T-cell (primary cell): ENCODE results near the gene GRWD1. TPM values are rescaled to one million over a fixed set of nuclear protein-coding genes. Genes with fewer than 3 reads are reported as not detected.

Source experiments
- ATAC-seq, 4 experiments: fragments of 200-7000 bp in 3 of 4; fragments of 150-1000 bp in 1 of 4; cut with Tn5 transposase; replicated peaks in 1 of 4; 1 replicate in 3 of 4; 2 replicates in 1 of 4; pipeline ENCODE4 v1.10.0; 2021; ENCODE audit warnings: moderate library complexity in 3 of 4, mild to moderate bottlenecking in 2 of 4, moderate number of reproducible peaks in 1 of 4
- CTCF ChIA-PET, 2 donors: fragments of 300-600 bp; sonication (Branson Sonifier 250); formaldehyde crosslinking; loops; one replicate each; lab custom pipeline; 2022; ENCODE audit warnings: antibody characterized with exemption in 2 of 2; lab: Charles Lee
- POLR2A ChIA-PET, 2 donors: fragments of 300-600 bp; sonication (Branson Sonifier 250); formaldehyde crosslinking; loops; one replicate each; lab custom pipeline; 2022; ENCODE audit warnings: antibody characterized with exemption in 2 of 2; lab: Charles Lee
- DNase-seq, 35 experiments: peaks; one replicate each; pipeline versions ENCODE4 v3.0.0 to v3.0.0-alpha.2; 2013 to 2023
- H3K27ac ChIP-seq: one replicate; pipeline ENCODE4 v1.5.1; 2013; ENCODE audit warnings: low read length
- H3K27me3 ChIP-seq, 2 experiments: replicated peaks in 1 of 2; 1 replicate in 1 of 2; 2 replicates in 1 of 2; pipeline versions ENCODE4 v1.6.1 to v1.7.0; 2013; ENCODE audit warnings: low read length in 1 of 2, mixed read lengths in 1 of 2; ENCODE audit not compliant: control insufficient read depth in 2 of 2, insufficient read depth in 2 of 2; ENCODE audit errors: extremely low read depth in 1 of 2
- H3K36me3 ChIP-seq, 2 donors: 1 replicate in 1 of 2; 2 replicates in 1 of 2; pipeline versions ENCODE4 v1.6.1 to v1.7.0; 2013; ENCODE audit warnings: low read length in 1 of 2; ENCODE audit not compliant: control insufficient read depth in 2 of 2, insufficient read depth in 1 of 2; ENCODE audit errors: extremely low read depth in 1 of 2
- H3K4me1 ChIP-seq, 2 experiments: 1 replicate in 1 of 2; 2 replicates in 1 of 2; pipeline versions ENCODE4 v1.6.1 to v1.7.0; 2013; ENCODE audit warnings: low read length in 2 of 2, mixed read lengths in 1 of 2; ENCODE audit not compliant: insufficient read depth in 2 of 2, control insufficient read depth in 1 of 2; ENCODE audit errors: extremely low read depth in 1 of 2
- H3K4me3 ChIP-seq, 2 donors: 1 replicate in 1 of 2; 2 replicates in 1 of 2; pipeline versions ENCODE4 v1.5.1 to v1.7.0; 2013; ENCODE audit warnings: mild to moderate bottlenecking in 2 of 2, low read length in 1 of 2, moderate library complexity in 1 of 2; ENCODE audit not compliant: control insufficient read depth in 1 of 2; ENCODE audit errors: extremely low read depth in 1 of 2
- H3K9me3 ChIP-seq: 2 replicates; pipeline ENCODE4 v1.7.0; 2013
- H3K27ac Mint-ChIP-seq, 2 donors: one replicate each; pipeline ENCODE4 v1.8.0; 2020 to 2021; ENCODE audit warnings: mild to moderate bottlenecking in 2 of 2, mixed read lengths in 2 of 2
- H3K27me3 Mint-ChIP-seq, 2 donors: one replicate each; pipeline ENCODE4 v1.8.0; 2021 to 2022; ENCODE audit warnings: mixed read lengths in 2 of 2
- H3K36me3 Mint-ChIP-seq: one replicate; pipeline ENCODE4 v1.8.0; 2021; ENCODE audit warnings: mixed read lengths
- H3K4me1 Mint-ChIP-seq, 3 donors: one replicate each; pipeline ENCODE4 v1.8.0; 2020 to 2022; ENCODE audit warnings: mixed read lengths in 3 of 3, mild to moderate bottlenecking in 1 of 3
- H3K4me3 Mint-ChIP-seq, 3 donors: one replicate each; pipeline ENCODE4 v1.8.0; 2020 to 2022; ENCODE audit warnings: mild to moderate bottlenecking in 3 of 3, mixed read lengths in 3 of 3, moderate library complexity in 3 of 3
- H3K9me3 Mint-ChIP-seq, 3 donors: one replicate each; pipeline ENCODE4 v1.8.0; 2020 to 2022; ENCODE audit warnings: mixed read lengths in 3 of 3
- WGBS: methylation state at CpG from one replicate; pipeline ENCODE4 v1.1.5; 2013; ENCODE audit warnings: missing lambda C conversion rate; ENCODE audit not compliant: insufficient coverage; 5-methylcytosine and 5-hydroxymethylcytosine counted together
- total RNA-seq, 35 experiments: library from RNA in 6 of 35; stranded (reverse) in 6 of 35; fragments of 120-200 nt in 1 of 35; gene quantifications; one replicate each; pipeline versions ENCODE4 v1.2.1 to v1.2.4 and lab custom pipeline; 2013 to 2026

The GRWD1 gene
- total RNA-seq (10 to 100 TPM; 29.7 to 55.2 (median 42.6) TPM), total RNA-seq (lab: John Stamatoyannopoulos, UW) (28.2 to 235 (median 50.9) reads per million in 29 experiments)
- total RNA-seq (2013): 25.9 TPM

DNA sequence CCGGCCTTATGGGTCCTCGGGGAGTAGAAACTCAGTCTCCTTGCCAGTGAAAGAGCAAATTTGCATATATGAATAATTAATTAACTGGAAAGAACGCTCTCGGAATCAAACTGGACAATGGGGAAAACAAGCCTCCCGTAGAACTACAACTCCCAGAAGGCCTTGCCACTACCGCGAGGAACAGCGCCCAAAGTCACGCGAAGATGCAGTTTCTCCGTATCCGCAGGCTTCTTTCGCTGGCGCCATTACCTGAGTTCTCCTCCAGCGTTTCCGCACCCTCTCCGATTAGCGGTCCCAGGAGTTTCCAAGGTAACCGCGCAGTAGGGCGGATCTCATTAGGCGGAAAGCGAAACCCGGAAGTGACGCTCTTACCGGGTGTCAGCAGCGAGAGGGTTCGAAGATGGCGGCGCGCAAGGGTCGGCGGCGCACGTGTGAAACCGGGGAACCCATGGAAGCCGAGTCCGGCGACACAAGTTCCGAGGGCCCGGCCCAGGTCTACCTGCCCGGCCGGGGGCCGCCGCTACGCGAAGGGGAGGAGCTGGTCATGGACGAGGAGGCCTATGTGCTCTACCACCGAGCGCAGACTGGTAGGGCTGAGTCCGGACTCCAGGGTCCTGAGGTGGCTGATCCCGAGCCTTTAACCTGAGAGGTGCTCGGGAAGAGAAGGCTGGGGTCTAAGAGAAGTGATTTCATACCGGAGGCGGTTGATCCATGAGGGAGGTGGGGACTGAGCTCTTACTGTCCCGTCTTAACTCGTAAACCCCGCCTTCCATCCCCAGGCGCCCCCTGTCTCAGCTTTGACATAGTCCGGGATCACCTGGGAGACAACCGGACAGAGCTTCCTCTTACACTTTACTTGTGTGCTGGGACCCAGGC is at the start of gene GRWD1:
Gene GRWD1 (plus strand): TSS at position 378 of the 876 bp plus-strand sequence. CDS start 23 bp downstream, at position 401.
- peak; percentile 91 to 95 (median 94) for ATAC-seq
- H3K36me3 Mint-ChIP-seq: peaks cover 21% of the 10 kb centered on the region
- peak within 1 kb of the TSS; percentile 93 to 97 for H3K27ac Mint-ChIP-seq
- H3K27me3 ChIP-seq: peaks cover 0 to 26% of the 10 kb centered on the region in 2 experiments
- H3K4me1 ChIP-seq: peaks cover 13 to 28% of the 10 kb centered on the region in 2 experiments
- H3K4me1 Mint-ChIP-seq: peaks cover 34 to 46% (median 42%) of the 10 kb centered on the region in 3 donors
- H3K27me3 Mint-ChIP-seq: peaks cover 17 to 20% of the 10 kb centered on the region in 2 donors
- no peaks in the 10 kb centered on the region for H3K9me3 Mint-ChIP-seq
- H3K36me3 ChIP-seq: peaks cover 9 to 37% of the 10 kb centered on the region in 2 donors
- H3K27ac ChIP-seq: peak within 1 kb of the TSS; percentile 75
- POLR2A ChIA-PET: interaction anchor here in 1 of 2 donors (0.5 kb wide), 1 partner anchor 276 kb away, joined by 3 read pairs; no protein-coding TSS in a partner anchor
- no peaks in the 10 kb centered on the region for H3K9me3 ChIP-seq
- under 1% methylated on average over 51 of the region's 61 CpGs for WGBS
- peak; percentile 80 to 98 (median 94) for DNase-seq
- CTCF ChIA-PET: interaction anchor here in 1 of 2 donors (1.0 kb wide), 1 partner anchor 191 kb away, joined by 3 read pairs; the partner anchor contains the start of gene CARD8
- peak within 1 kb of the TSS; percentile 75 to 88 for H3K4me3 ChIP-seq
- peak within 1 kb of the TSS; percentile 90 to 92 (median 91) for H3K4me3 Mint-ChIP-seq

DNA sequence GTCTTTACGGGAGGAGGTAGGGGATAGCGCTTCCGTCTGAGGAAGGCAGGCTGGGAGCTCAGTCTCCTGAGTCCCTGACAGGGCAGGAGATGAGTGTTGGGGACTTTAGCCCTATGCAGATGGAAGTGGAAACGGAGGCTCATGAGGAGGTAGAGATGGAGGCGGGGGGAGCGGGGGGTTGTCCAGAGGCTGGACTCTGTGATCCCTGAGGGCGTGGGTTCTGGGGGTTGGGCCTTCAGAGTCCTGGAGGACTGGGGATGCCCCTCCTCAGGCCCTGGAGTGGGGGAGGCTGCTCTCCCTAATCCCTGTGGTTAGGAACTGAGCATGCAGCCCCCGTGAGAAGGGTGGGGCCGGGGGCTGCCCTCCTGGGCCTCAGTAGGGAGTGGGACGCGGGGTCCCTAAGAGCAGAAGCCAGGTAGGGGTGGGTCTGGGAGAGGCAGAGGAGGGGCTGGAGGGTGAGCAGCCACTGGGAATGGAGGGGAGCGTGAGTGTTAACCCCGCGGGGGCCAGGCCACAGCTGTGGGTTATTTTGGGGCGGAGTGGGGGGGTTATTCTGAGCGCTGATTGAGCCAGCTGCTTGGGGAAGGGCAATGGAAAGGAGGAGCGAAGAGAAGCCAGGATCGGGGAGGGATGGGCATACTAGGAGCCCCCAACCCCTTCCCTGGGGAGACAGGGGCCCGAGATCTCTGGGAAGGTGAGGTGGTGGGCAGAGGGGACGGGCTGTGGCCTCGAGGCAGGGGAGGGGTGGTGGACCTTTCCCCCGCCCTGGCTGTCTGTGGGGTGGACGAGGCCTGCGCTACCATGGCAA is 49.6 kb upstream of the GRWD1 start:
- Mint-ChIP-seq H3K4me1 (peaks cover 39 to 51% (median 50%) of the 10 kb centered on the region in 3 donors), H3K9me3 (peaks cover 0 to 6% (median 0%) of the 10 kb centered on the region in 3 donors), H3K27ac (no peak overlapping the region), H3K27me3 (peaks cover 27 to 35% of the 10 kb centered on the region in 2 donors), H3K36me3 (no peaks in the 10 kb centered on the region), H3K4me3 (peak overlapping the region in 1 of 3 donors; percentile 56)
- ChIA-PET CTCF (no interaction called here), POLR2A (no interaction called here)
- WGBS: 65% methylated on average over 22 of the region's 24 CpGs
- peaks cover 5 to 65% of the 10 kb centered on the region in 2 experiments for H3K4me1 ChIP-seq
- H3K36me3 ChIP-seq: no peaks in the 10 kb centered on the region
- no peaks in the 10 kb centered on the region for H3K9me3 ChIP-seq
- H3K27ac ChIP-seq: no peak overlapping the region
- H3K27me3 ChIP-seq: peaks cover 2 to 53% of the 10 kb centered on the region in 2 experiments
- H3K4me3 ChIP-seq: no peak overlapping the region
- DNase-seq (no peak), ATAC-seq (no peak)

DNA sequence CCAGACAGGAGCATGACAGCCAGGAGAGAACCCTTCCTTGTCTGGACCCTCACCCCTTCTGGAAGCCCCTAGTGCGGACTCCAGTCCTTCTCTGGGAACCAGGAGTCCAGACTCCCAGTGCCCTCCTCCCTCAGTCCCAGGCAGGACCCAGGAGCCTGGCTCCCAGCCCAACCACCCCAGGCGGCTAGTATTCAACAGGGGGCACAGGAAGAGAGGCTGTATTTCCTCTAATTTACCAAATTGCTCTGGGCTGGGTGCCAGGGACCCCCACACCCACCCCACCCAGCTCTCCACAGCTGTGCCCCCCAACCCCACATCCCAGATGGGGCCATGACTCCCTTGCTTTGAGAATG is 49.0 kb upstream of the GRWD1 start:
- POLR2A ChIA-PET: no interaction called here
- H3K36me3 Mint-ChIP-seq: no peaks in the 10 kb centered on the region
- H3K4me3 Mint-ChIP-seq: peak overlapping the region in 1 of 3 donors; percentile 56
- peaks cover 0 to 6% (median 0%) of the 10 kb centered on the region in 3 donors for H3K9me3 Mint-ChIP-seq
- WGBS: 100% methylated on average over 1 of the region's 2 CpGs
- no peak overlapping the region for H3K27ac ChIP-seq
- H3K36me3 ChIP-seq: no peaks in the 10 kb centered on the region
- CTCF ChIA-PET: no interaction called here
- no peaks in the 10 kb centered on the region for H3K9me3 ChIP-seq
- peaks cover 35 to 47% (median 46%) of the 10 kb centered on the region in 3 donors for H3K4me1 Mint-ChIP-seq
- H3K4me3 ChIP-seq: no peak overlapping the region
- H3K27me3 ChIP-seq: peaks cover 2 to 53% of the 10 kb centered on the region in 2 experiments
- no peak for ATAC-seq
- no peak overlapping the region for H3K27ac Mint-ChIP-seq
- H3K27me3 Mint-ChIP-seq: peaks cover 27 to 35% of the 10 kb centered on the region in 2 donors
- no peak for DNase-seq
- H3K4me1 ChIP-seq: peaks cover 2 to 59% of the 10 kb centered on the region in 2 experiments

DNA sequence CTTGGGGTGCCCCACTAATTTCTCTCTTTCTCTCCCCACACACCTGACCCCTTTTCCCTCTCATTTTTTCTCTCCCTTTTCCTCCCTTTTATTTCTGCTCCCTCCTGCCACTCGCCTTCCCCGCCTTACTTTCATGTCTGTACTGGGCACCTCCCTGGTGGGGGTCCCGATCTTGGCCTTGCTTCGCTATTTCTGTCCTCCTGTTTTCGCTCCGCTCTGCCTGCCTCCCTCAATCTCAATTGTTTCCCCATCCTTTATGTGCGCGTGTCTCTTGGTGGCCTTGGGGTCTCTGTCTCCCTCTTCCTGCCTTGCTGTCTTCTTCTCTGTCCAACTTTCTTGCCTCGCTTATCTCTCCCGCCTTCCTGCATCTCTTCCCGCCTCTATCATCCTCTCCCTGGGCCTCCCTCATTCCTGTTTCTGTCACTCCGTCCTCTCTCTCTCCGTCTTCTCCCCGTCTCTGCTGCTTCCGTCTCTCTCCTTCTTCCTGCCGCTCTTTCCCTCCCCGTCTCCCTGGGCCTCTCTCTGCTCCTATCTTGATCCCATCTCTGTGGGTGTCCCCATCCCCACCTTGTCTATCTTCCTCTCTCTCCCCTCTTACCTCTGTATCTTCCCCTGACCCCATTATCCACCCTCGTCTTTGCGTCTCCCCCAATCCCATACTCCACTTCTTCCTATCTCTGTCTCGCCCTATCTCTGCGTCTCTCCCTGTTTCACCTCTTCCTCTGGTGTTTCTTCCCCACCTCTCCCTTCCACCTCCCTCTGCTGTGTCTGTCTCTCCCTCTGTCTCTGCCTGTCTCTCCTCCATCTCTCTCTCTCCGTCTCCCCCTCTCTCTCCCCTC is 48.3 kb upstream of the GRWD1 start:
- ChIA-PET POLR2A (no interaction called here), CTCF (no interaction called here)
- H3K4me3 ChIP-seq: peak overlapping the region; percentile 29 to 44
- H3K9me3 ChIP-seq: no peaks in the 10 kb centered on the region
- peaks cover 2 to 51% of the 10 kb centered on the region in 2 experiments for H3K27me3 ChIP-seq
- Mint-ChIP-seq H3K4me1 (peaks cover 36 to 45% (median 42%) of the 10 kb centered on the region in 3 donors), H3K36me3 (no peaks in the 10 kb centered on the region), H3K9me3 (peaks cover 0 to 6% (median 0%) of the 10 kb centered on the region in 3 donors), H3K27me3 (peaks cover 27 to 35% of the 10 kb centered on the region in 2 donors), H3K4me3 (peak overlapping the region; percentile 80 to 97 (median 87)), H3K27ac (peak overlapping the region; percentile 79 to 82)
- 59% methylated on average over 21 of the region's 22 CpGs for WGBS
- no peaks in the 10 kb centered on the region for H3K36me3 ChIP-seq
- peaks cover 2 to 54% of the 10 kb centered on the region in 2 experiments for H3K4me1 ChIP-seq
- DNase-seq (no peak), ATAC-seq (no peak)
- no peak overlapping the region for H3K27ac ChIP-seq

DNA sequence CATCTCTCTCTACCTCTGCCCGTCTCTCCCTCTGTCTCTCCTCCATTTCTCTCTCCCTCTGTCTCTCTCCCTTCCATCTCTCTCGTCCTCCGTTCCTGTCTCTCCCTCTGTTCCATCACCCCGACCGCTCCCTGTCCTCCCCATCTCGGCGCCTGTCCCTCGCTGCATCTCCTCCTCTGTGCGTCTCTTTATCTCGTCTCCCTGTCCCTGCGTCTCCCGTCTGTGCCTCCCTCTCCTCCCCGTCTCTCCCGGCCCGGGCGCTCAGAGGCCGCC is 47.7 kb upstream of the GRWD1 start:
- peak overlapping the region; percentile 79 to 82 for H3K27ac Mint-ChIP-seq
- no peaks in the 10 kb centered on the region for H3K36me3 ChIP-seq
- H3K4me1 Mint-ChIP-seq: peaks cover 34 to 40% (median 39%) of the 10 kb centered on the region in 3 donors
- peaks cover 2 to 54% of the 10 kb centered on the region in 2 experiments for H3K4me1 ChIP-seq
- peak overlapping the region; percentile 80 to 97 (median 87) for H3K4me3 Mint-ChIP-seq
- peaks cover 27 to 35% of the 10 kb centered on the region in 2 donors for H3K27me3 Mint-ChIP-seq
- H3K27me3 ChIP-seq: peaks cover 2 to 46% of the 10 kb centered on the region in 2 experiments
- no peaks in the 10 kb centered on the region for H3K36me3 Mint-ChIP-seq
- POLR2A ChIA-PET: no interaction called here
- no peaks in the 10 kb centered on the region for H3K9me3 ChIP-seq
- CTCF ChIA-PET: no interaction called here
- H3K4me3 ChIP-seq: peak overlapping the region; percentile 29 to 44
- no peak for ATAC-seq
- WGBS: 3% methylated on average over 17 of the region's 17 CpGs
- peaks cover 0 to 6% (median 0%) of the 10 kb centered on the region in 3 donors for H3K9me3 Mint-ChIP-seq
- no peak overlapping the region for H3K27ac ChIP-seq
- DNase-seq: no peak
